GM19455 (cell line): Measurements from ENCODE around the gene THAP4.
"Not testable (repeated sequence)": the region's sequence is repeated elsewhere in the genome, so short reads cannot be mapped to it uniquely, and the experiment has no call there.

Source experiments
- ATAC-seq: cut with Tn5 transposase; IDR thresholded peaks from one replicate; pipeline ENCODE4 v1.9.1; 2021; ENCODE audit not compliant: unreplicated experiment

The THAP4 gene

GRCh38 chr2:241589863-241590262 lies 47.1 kb downstream of the THAP4 start:
- ATAC-seq = not testable (repeated sequence)

- no peak for ATAC-seq
These were observed 50.2 kb downstream of the THAP4 start for GRCh38 chr2:241586564-241587264.

DNA sequence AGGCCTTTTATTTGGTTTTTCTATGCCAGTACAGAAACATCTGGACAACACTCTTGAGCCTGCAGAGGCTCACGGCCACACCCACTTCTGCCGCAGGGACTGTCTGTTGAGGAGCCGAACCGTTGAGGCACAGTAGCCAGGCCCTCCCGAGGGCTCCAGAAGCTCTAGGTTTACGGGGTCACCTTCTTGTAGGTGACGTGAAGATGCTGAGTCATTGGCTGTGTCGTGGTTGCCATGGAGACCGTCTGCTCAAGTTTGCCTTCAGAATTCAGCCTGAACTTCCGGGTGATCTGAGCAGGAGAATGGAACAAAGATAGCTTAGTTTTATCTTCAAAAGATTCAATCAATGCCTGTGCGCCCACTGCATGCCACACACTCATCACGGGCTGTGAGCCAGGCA lies 52.5 kb downstream of the THAP4 start:
- ATAC-seq = no peak

DNA sequence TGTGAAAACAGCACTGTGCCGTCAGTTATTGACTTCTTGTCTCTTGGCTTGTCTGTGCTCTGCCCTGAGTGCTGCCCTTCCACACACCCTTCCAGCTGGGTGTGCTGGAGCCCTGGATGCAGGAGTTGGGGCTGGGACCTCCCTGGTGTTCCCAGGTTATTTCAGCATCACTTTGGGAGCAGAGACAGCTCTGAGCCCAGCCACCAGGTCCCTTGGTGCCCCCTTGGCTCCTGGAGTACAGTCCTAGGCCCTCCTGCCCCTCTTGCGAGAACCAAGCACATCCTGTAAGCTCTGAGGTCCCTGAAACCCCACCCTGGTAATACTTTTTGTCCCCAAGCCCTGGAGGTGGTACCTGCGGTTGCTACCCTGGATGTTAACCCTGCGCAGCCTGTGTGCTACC lies 54.2 kb downstream of the THAP4 start:
- ATAC-seq = no peak

DNA sequence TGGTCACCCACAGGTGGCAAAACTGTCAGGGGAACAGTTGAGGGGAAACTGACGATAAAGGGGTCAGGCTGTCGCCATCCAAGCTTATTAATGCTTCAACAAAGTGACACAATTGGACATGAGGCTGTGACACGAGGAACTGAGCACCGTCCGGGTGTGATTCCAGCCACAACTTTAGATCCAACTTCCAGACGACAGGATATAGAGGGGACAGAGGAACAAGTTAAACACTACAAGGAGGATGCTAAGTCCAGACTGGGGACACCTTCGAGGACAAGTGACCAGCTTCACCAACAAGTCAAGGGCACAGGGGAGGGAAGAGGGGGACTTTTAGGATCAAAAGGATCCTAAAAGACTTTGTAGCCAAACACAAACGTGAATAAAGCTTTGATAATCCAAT lies 54.6 kb downstream of the THAP4 start:
- ATAC-seq = no peak

DNA sequence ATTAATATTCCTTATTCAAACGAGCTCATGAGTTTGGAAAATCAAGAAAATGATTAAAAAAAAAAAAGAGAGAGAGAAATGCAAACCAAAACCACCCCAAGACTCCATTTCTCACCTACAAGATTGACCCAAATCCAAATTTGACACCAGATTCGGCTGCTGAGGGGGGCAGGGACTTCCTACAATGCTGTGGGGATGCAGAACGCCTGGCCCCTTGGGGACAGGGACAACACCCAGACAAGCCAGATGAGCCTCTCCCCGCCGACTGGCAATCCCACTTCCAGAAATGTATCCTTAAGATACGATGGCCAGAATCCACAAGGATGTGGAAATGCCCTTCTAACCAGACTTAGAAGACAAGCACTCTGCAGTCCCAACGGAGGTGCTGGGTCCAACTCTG lies 57.7 kb downstream of the THAP4 start:
- ATAC-seq = no peak

- ATAC-seq = no peak
These were observed 59.4 kb downstream of the THAP4 start for GRCh38 chr2:241577413-241578122.

DNA sequence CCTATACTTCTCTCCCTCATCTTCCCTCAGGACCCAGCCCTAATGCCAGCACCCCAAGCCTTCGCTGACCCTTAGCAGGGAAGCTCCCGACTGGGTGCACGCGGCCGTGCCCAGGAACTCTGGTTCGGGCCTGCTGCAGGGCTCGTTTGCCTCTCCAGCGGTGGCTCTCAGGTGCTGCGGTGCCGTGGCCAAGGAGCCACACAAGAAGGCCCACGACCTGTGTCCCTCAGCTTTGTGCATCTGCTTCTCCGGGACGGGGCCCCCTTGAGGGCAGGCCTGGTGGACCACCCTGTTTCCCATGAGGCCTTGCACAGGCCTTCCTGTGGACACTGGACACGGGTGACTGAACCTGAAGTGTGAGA lies 60.7 kb downstream of the THAP4 start:
- no peak for ATAC-seq

DNA sequence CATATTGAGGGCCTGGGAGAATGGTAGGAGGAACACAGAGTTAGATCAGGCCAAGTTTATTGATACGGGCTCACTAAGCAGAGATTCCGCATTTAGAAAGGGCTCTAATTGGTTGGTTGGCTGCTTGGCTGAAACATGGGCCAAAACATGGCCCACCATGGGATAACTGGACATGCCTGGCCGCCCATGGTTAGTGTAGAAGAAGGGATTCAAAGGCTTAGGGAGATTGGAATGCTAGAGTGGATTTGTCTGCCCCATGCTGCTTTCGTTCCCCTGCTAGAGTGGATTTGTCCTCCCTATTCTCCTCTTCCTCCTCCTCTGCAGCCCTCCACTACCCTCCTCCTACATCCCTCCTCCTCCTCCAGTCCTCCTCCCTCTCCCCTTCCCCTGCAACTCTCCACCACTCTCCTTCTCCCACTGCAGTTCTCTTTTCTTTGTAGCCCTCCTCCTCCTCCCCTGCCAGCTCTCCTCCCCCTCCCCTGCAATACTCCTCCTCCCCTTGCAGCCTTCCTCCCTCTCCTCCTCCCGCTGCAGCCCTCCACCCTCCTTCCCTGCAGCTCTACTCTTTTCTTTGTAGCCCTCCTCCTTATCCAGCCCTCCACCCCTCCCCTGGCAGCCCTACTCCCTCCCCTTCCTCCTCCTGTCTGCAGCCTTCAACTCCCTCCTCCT lies 61.2 kb downstream of the THAP4 start:
- ATAC-seq = no peak

GRCh38 chr2:241574911-241575623 lies 61.9 kb downstream of the THAP4 start:
- no peak for ATAC-seq

DNA sequence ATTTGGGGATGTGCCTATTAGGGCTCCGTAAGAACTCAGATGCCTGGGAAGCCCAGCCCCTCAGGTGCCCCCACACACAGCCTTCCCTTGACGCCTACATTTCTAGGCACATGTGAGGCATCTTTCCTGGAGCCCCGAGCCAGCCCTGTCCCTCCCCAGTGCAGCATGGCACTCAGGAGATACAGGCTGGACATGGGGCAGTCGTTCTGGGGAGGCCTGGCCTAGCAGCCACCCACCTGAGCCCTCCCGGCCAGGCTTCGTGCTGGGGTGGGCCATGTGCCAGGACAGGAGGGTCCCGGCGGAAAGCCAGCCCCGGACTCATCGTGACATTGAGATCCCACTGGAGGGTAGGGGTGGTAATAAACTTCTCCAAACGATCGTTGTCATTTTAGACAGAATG lies 63.2 kb downstream of the THAP4 start:
- no peak for ATAC-seq

- ATAC-seq = not testable (repeated sequence)
These were observed 63.9 kb downstream of the THAP4 start for GRCh38 chr2:241572915-241573651.

DNA sequence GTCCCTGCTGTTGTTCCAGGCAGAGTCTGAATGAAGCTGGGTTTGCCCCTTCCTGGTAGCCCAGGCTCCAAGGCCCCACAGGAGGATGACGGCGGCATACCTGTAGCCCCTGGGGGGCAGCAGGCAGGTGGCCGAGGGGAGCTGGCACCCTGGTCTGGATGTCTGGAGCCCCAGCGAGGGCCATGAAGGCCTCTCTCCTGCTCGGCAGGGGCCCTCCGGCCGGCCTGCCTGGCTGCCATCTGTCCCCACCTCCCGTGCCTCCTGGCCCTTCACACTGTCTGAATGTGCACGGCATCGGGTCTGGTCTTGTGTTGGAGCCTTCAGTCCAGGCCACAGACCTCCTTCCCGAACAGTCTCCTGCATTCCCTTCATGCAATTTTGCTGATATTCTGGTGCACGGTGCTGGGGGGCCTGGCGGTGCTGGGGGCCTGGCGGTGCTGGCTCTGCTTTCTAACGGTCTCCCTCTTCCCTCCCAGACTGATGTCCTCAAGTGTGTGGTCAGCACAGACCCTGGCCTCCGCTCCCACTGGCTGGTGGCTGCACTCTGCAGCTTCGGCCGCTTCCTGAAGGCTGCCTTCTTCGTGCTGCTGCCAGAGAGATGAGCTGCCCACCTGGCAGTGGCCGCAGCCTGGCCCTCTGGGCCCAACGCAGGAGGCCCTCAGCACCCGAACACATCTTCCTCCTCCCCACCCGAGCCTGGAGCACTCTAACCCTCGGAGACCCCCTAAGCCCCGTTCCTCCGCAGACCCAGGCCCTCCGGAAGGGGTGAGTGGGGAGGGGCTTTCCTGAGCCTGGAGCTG lies 64.9 kb downstream of the THAP4 start:
- ATAC-seq = no peak

DNA sequence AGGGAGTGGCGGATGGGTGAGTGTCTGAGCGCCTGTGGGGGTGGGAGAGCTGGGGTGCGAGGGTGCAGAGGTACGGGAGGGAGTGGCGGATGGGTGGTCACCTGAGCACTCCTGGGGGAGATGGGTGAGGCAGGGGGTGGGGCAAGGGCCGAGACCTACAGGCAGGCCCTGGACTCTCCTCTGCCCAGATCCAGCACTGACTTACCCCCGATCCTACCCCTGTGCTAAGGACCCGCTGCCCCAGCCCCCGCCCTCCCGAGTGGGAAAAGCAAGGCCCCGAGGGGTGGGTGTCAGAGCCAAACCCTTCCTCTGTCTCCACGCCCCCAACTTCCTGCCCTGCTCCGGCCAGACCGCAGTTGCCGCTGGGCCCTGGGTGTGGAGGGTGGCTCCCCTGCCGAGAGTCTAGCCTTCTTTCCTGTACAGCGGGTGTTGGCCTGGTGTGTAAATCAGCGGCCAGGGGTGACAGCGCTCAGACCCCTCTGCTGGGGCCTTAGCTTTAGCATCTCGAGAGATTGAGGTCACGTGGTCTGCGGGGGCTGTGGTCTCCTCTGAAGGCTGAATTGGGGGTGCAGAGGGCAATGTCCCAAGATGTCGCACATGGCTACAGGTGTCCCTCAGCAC lies 65.9 kb downstream of the THAP4 start:
- ATAC-seq = no peak

DNA sequence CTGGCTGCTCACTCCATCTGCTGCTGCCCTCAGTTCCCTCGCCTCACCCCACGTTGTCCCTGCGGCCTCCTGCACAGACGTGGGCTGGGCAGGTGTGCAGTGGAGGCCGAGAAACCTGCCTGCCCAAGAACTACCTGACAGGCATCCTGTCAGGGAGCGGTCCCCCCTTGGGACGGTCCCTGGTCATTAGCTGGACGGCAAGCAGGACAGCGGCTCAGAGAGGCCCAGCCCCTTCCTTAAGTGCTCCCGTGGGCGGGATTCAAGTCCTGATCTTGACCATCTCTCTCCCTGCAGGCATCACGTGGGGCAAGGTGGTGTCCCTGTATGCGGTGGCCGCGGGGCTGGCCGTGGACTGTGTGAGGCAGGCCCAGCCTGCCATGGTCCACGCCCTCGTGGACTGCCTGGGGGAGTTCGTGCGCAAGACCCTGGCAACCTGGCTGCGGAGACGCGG lies 67.1 kb downstream of the THAP4 start:
- ATAC-seq = no peak

DNA sequence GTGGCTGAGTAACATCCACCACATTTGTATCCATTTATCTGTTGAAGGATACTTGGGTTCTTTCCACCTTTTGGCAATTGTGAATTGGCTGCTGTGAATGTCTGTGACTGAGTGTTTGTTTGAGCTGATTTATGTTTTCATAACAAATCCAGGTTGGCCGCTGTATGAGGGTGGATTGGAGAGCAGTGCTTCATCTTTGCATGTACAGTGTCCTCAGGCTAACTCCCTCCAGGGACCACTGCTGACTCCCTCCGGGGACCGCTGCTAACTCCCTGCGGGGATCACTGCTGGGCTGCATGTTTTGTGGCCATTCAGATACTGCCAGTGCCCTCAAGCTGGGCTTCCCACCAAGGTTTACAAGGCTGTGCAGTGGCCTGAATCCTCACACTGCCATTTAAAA lies 68.2 kb downstream of the THAP4 start:
- ATAC-seq = no peak

- ATAC-seq = no peak
These were observed 69.2 kb downstream of the THAP4 start for GRCh38 chr2:241567776-241568175.

DNA sequence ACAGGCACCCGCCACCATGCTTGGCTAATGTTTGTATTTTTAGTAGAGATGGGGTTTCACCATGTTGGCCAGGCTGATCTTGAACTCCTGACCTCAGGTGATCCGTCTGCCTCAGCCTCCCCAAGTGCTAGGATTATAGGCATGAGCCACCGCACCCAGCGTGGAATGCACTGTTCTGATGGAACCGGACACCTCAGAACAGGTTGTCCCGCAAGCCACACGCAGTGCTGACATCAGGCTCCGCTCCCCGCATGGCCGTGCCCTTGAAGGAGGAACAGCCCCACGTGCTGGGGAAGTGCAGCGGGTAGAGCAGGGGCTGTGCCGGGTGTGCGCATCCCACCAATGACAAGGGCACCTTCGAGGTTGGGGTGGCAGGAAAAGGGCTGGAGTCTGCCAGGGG lies 69.7 kb downstream of the THAP4 start:
- ATAC-seq = not testable (repeated sequence)

DNA sequence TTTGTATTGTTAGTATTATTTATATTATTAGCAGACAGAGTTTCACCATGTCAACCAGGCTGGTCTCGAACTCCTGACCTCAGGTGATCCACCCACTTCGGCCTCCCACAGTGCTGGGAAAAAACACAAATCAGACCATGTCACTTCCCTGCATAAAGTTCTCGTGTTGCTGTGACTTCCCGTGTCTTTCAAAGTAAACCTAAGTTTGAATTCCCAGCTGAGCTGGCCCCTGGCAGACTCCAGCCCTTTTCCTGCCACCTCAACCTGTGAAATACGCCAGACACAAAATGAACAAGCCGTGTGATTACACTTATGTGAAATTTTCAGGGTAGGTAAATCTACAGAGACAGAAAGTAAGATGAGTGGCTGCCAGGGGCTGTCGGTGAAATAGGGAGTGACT lies 70.5 kb downstream of the THAP4 start:
- no peak for ATAC-seq

- ATAC-seq = not testable (repeated sequence)
These were observed 70.9 kb downstream of the THAP4 start for GRCh38 chr2:241566021-241566420.
